Uterus (tissue), 2 donors: ENCODE results near the gene SLCO6A1.

Experiments used
- CTCF ChIP-seq, 4 experiments: fragments of 200-600 bp in 2 of 4; fragments of 450-650 bp in 2 of 4; sonication (generic) in 2 of 4; IDR thresholded peaks; one replicate each; pipeline ENCODE4 v1.5.1; 2016 to 2019; ENCODE audit warnings: antibody characterized with exemption in 4 of 4, mild to moderate bottlenecking in 2 of 4, moderate library complexity in 1 of 4
- POLR2A ChIP-seq, 2 donors: fragments of 450-650 bp; IDR thresholded peaks; one replicate each; pipeline ENCODE4 v1.6.1; 2016; ENCODE audit warnings: antibody characterized with exemption in 2 of 2, mild to moderate bottlenecking in 1 of 2, moderate library complexity in 1 of 2

- TF ChIP-seq CTCF (IDR thresholded peaks at IDR 0.05) (no peak), POLR2A (IDR thresholded peaks at IDR 0.05) (no peak)
Observed at GRCh38 chr5:102527547-102527946, 28.7 kb upstream of the SLCO6A1 start.
